GM12878 (cell line): ENCODE measurements around the gene ACTN2.

ENCODE experiments used
- EZH2 ChIP-seq: IDR thresholded peaks from 2 replicates; pipeline ENCODE4 v1.6.1; 2012; ENCODE audit warnings: low read depth, mild to moderate bottlenecking, control low read depth, inconsistent platforms, low read length, borderline replicate concordance; ENCODE audit not compliant: control insufficient read depth
- HDGF ChIP-seq: fragments of 450-650 bp; IDR thresholded peaks from 2 replicates; pipeline ENCODE4 v1.6.1; 2016; ENCODE audit warnings: antibody characterized with exemption

GRCh38 chr1:236762410-236762809 is 76.1 kb downstream of the ACTN2 start:
- no peak for TF ChIP-seq HDGF
- TF ChIP-seq EZH2, result no peak
